Smooth muscle cell (in vitro differentiated cells): ENCODE data around the gene CPHXL. TPM values are rescaled to one million over a fixed set of nuclear protein-coding genes. Genes with fewer than 3 reads are reported as not detected.

Source experiments
- DNase-seq: peaks from one replicate; lab custom pipeline; 2025; ENCODE audit not compliant: unreplicated experiment; lab: John Stamatoyannopoulos, UW
- H2AFZ ChIP-seq: fragments of 200-600 bp; sonication (generic); 2 replicates; pipeline ENCODE4 v1.6.0; 2016; ENCODE audit warnings: antibody characterized with exemption, low read depth, mild to moderate bottlenecking
- H3F3A ChIP-seq: fragments of 200-600 bp; sonication (generic); 2 replicates; pipeline ENCODE4 v1.6.0; 2017; ENCODE audit warnings: antibody characterized with exemption, low read depth
- H3K27ac ChIP-seq: fragments of 200-600 bp; sonication (generic); 2 replicates; pipeline ENCODE4 v1.5.1; 2016; ENCODE audit warnings: low read depth, mild to moderate bottlenecking
- H3K27me3 ChIP-seq: fragments of 200-600 bp; sonication (generic); 2 replicates; pipeline ENCODE4 v1.6.1; 2016; ENCODE audit warnings: low read depth, mild to moderate bottlenecking
- H3K36me3 ChIP-seq: fragments of 200-600 bp; sonication (generic); 2 replicates; pipeline ENCODE4 v1.5.1; 2016; ENCODE audit warnings: low read depth
- H3K4me1 ChIP-seq: fragments of 200-600 bp; sonication (generic); 2 replicates; pipeline ENCODE4 v1.5.1; 2016; ENCODE audit warnings: low read depth
- H3K4me2 ChIP-seq: fragments of 200-600 bp; sonication (generic); 2 replicates; pipeline ENCODE4 v1.6.0; 2016; ENCODE audit warnings: mild to moderate bottlenecking
- H3K4me3 ChIP-seq: fragments of 200-600 bp; sonication (generic); 2 replicates; pipeline ENCODE4 v1.5.1; 2016; ENCODE audit warnings: mild to moderate bottlenecking
- H3K79me2 ChIP-seq: fragments of 200-600 bp; sonication (generic); 2 replicates; pipeline ENCODE4 v1.6.0; 2016; ENCODE audit warnings: low read depth, mild to moderate bottlenecking
- H3K9ac ChIP-seq: fragments of 200-600 bp; sonication (generic); 2 replicates; pipeline ENCODE4 v1.6.0; 2016; ENCODE audit warnings: low read depth
- H3K9me3 ChIP-seq: fragments of 200-600 bp; sonication (generic); replicated peaks from 2 replicates; pipeline ENCODE4 v1.5.1; 2016; ENCODE audit warnings: low read depth
- H4K20me1 ChIP-seq: fragments of 200-600 bp; sonication (generic); 2 replicates; pipeline ENCODE4 v1.6.0; 2016; ENCODE audit warnings: low read depth
- CTCF ChIP-seq: fragments of 200-600 bp; sonication (generic); IDR thresholded peaks from 2 replicates; pipeline ENCODE4 v1.5.1; 2017; ENCODE audit warnings: borderline replicate concordance, mild to moderate bottlenecking, antibody characterized with exemption; ENCODE audit not compliant: insufficient read depth, poor library complexity, severe bottlenecking
- WGBS: methylation state at CpG from one replicate; pipeline ENCODE4 v1.1.7; 2016; ENCODE audit warnings: low lambda C conversion rate; 5-methylcytosine and 5-hydroxymethylcytosine counted together
- polyA plus RNA-seq: library from polyadenylated mRNA; unstranded; fragments of >200 nt; fragmentation: Nextera tagmentation; extraction: Ambion mirVana; gene quantifications from 2 replicates; pipeline ENCODE4 v1.2.1, GENCODE V29; 2016
- total RNA-seq: library from RNA; depleted of rRNA; stranded (reverse); fragments of >200 nt; gene quantifications from 2 replicates; pipeline ENCODE4 v1.2.3, GENCODE V29; 2014

The CPHXL gene
- total RNA-seq: not detected in 2 replicates
- polyA plus RNA-seq: not detected in 2 replicates

GRCh38 chr16:75726390-75726789 lies at the start of gene CPHXL:
Gene CPHXL, minus strand, starts transcription at chr16:75726490. Its CDS starts 48 bp downstream, at chr16:75726442.
- H4K20me1 ChIP-seq: no peaks in the 10 kb centered on the region
- no peak within 1 kb of the TSS for H3K4me3 ChIP-seq
- no peaks in the 10 kb centered on the region for H3K27me3 ChIP-seq
- TF ChIP-seq CTCF: no peak
- H3K4me2 ChIP-seq: no peak within 1 kb of the TSS
- DNase-seq: no peak
- no peaks in the 10 kb centered on the region for H3K4me1 ChIP-seq
- H2AFZ ChIP-seq: no peak within 1 kb of the TSS
- no peaks in the 10 kb centered on the region for H3K9me3 ChIP-seq
- WGBS: 92% methylated on average over 5 of the region's 5 CpGs
- no peak within 1 kb of the TSS for H3K27ac ChIP-seq
- no peaks in the 10 kb centered on the region for H3K79me2 ChIP-seq
- H3K9ac ChIP-seq: no peak within 1 kb of the TSS
- H3F3A ChIP-seq: no peaks in the 10 kb centered on the region
- H3K36me3 ChIP-seq: no peaks in the 10 kb centered on the region

- Histone ChIP-seq H3K79me2 (no peaks in the 10 kb centered on the region), H3K36me3 (no peaks in the 10 kb centered on the region), H3K27me3 (peaks cover 18% of the 10 kb centered on the region), H3K4me3 (no peak overlapping the region), H4K20me1 (no peaks in the 10 kb centered on the region), H2AFZ (no peak overlapping the region), H3K9ac (no peak overlapping the region), H3K4me1 (no peaks in the 10 kb centered on the region), H3K4me2 (no peak overlapping the region), H3K9me3 (no peaks in the 10 kb centered on the region), H3K27ac (no peak overlapping the region), H3F3A (no peaks in the 10 kb centered on the region)
- TF ChIP-seq CTCF: no peak
- WGBS: 91% methylated on average over 1 of the region's 1 CpG
- DNase-seq: no peak
Measured at GRCh38 chr16:75774197-75774596, 47.9 kb upstream of the CPHXL start.

GRCh38 chr16:75770051-75770450 lies 43.8 kb upstream of the CPHXL start:
- Histone ChIP-seq H2AFZ (no peak overlapping the region), H3K79me2 (no peaks in the 10 kb centered on the region), H3K36me3 (no peaks in the 10 kb centered on the region), H3K27ac (no peak overlapping the region), H3K4me2 (no peak overlapping the region), H3K27me3 (peaks cover 18% of the 10 kb centered on the region), H3K9ac (no peak overlapping the region), H3K4me1 (no peaks in the 10 kb centered on the region), H3K4me3 (no peak overlapping the region), H4K20me1 (no peaks in the 10 kb centered on the region), H3K9me3 (no peaks in the 10 kb centered on the region), H3F3A (no peaks in the 10 kb centered on the region)
- no peak for DNase-seq
- no peak for TF ChIP-seq CTCF

GRCh38 chr16:75764154-75764768 lies 38.0 kb upstream of the CPHXL start:
- Histone ChIP-seq H3K9ac (no peak overlapping the region), H3K27me3 (peaks cover 12% of the 10 kb centered on the region), H3K79me2 (no peaks in the 10 kb centered on the region), H3K4me1 (no peaks in the 10 kb centered on the region), H2AFZ (no peak overlapping the region), H4K20me1 (no peaks in the 10 kb centered on the region), H3K4me2 (no peak overlapping the region), H3K27ac (no peak overlapping the region), H3K36me3 (no peaks in the 10 kb centered on the region), H3K4me3 (no peak overlapping the region), H3F3A (no peaks in the 10 kb centered on the region), H3K9me3 (no peaks in the 10 kb centered on the region)
- 26% methylated on average over 7 of the region's 7 CpGs for WGBS
- DNase-seq: no peak
- peak; percentile 82 for TF ChIP-seq CTCF
